Liver (tissue), 9 donors: Measurements from ENCODE around the gene C6orf89. TPM values are rescaled to one million over a fixed set of nuclear protein-coding genes. Genes with fewer than 3 reads are reported as not detected.
A peak's percentile ranks its signal among the peaks of the same experiment; 100 is the strongest.

ENCODE experiments used
- DNase-seq: peaks from one replicate; pipeline ENCODE4 v3.0.0-alpha.2; 2017; ENCODE audit warnings: low spot score
- H3K27ac ChIP-seq, 2 donors: one replicate each; pipeline ENCODE4 v1.7.0; 2013; ENCODE audit warnings: inconsistent platforms in 2 of 2, low read length in 2 of 2, control low read depth in 1 of 2, low read depth in 1 of 2, mild to moderate bottlenecking in 1 of 2
- H3K27me3 ChIP-seq, 4 donors: one replicate each; pipeline versions ENCODE4 v1.6.1 to v1.7.0; 2013; ENCODE audit warnings: low read length in 3 of 4, inconsistent platforms in 1 of 4, mild to moderate bottlenecking in 1 of 4, moderate library complexity in 1 of 4; ENCODE audit not compliant: control insufficient read depth in 4 of 4, insufficient read depth in 4 of 4
- H3K36me3 ChIP-seq, 4 donors: one replicate each; pipeline versions ENCODE4 v1.6.1 to v1.7.0; 2013; ENCODE audit warnings: low read length in 3 of 4, mild to moderate bottlenecking in 3 of 4, low read depth in 1 of 4, moderate library complexity in 1 of 4; ENCODE audit not compliant: control insufficient read depth in 4 of 4, insufficient read depth in 3 of 4
- H3K4me1 ChIP-seq, 4 donors: one replicate each; pipeline versions ENCODE4 v1.6.1 to v1.7.0; 2013; ENCODE audit warnings: low read length in 3 of 4, mild to moderate bottlenecking in 3 of 4, moderate library complexity in 1 of 4; ENCODE audit not compliant: control insufficient read depth in 4 of 4, insufficient read depth in 4 of 4
- H3K4me3 ChIP-seq, 3 donors: one replicate each; pipeline versions ENCODE4 v1.6.1 to v1.7.0; 2013; ENCODE audit warnings: low read length in 3 of 3, control low read depth in 1 of 3, low read depth in 1 of 3, mild to moderate bottlenecking in 1 of 3
- H3K9ac ChIP-seq, 2 donors: one replicate each; pipeline ENCODE4 v1.7.0; 2013; ENCODE audit warnings: low read length in 2 of 2, mild to moderate bottlenecking in 2 of 2, moderate library complexity in 2 of 2, control low read depth in 1 of 2, low read depth in 1 of 2
- H3K9me3 ChIP-seq, 4 donors: one replicate each; pipeline versions ENCODE4 v1.6.1 to v1.7.0; 2013; ENCODE audit warnings: low read length in 3 of 4; ENCODE audit not compliant: control insufficient read depth in 4 of 4
- EGR1 ChIP-seq, 2 donors: IDR thresholded peaks; 2 replicates each; pipeline ENCODE4 v1.6.1; 2016 to 2018; ENCODE audit warnings: antibody characterized with exemption in 2 of 2, low read depth in 2 of 2
- FOXA1 ChIP-seq: IDR thresholded peaks from 2 replicates; pipeline ENCODE4 v1.6.1; 2016; ENCODE audit warnings: antibody characterized with exemption
- FOXA2 ChIP-seq: IDR thresholded peaks from 2 replicates; pipeline ENCODE4 v1.6.1; 2016; ENCODE audit warnings: antibody characterized with exemption
- GABPA ChIP-seq, 2 donors: IDR thresholded peaks in 1 of 2; conservative IDR thresholded peaks in 1 of 2; 2 replicates each; pipeline ENCODE4 v1.6.1; 2016; ENCODE audit warnings: antibody characterized with exemption in 2 of 2, mild to moderate bottlenecking in 1 of 2, moderate library complexity in 1 of 2
- HNF4A ChIP-seq, 2 donors: conservative IDR thresholded peaks; 2 replicates each; pipeline ENCODE4 v1.6.1; 2016; ENCODE audit warnings: antibody characterized with exemption in 2 of 2, mild to moderate bottlenecking in 2 of 2
- JUND ChIP-seq, 2 donors: IDR thresholded peaks; 2 replicates each; pipeline ENCODE4 v1.6.1; 2016; ENCODE audit warnings: antibody characterized with exemption in 2 of 2
- RAD21 ChIP-seq, 2 donors: IDR thresholded peaks; 2 replicates each; pipeline ENCODE4 v1.6.1; 2016; ENCODE audit warnings: antibody characterized with exemption in 2 of 2, mild to moderate bottlenecking in 2 of 2
- RXRA ChIP-seq, 2 donors: IDR thresholded peaks; 2 replicates each; pipeline ENCODE4 v1.6.1; 2017 to 2018; ENCODE audit warnings: antibody characterized with exemption in 2 of 2, mild to moderate bottlenecking in 1 of 2
- SP1 ChIP-seq: IDR thresholded peaks from 2 replicates; pipeline ENCODE4 v1.6.1; 2018; ENCODE audit warnings: antibody characterized with exemption, mild to moderate bottlenecking
- TAF1 ChIP-seq: conservative IDR thresholded peaks from 2 replicates; pipeline ENCODE4 v1.6.1; 2016; ENCODE audit warnings: antibody characterized with exemption, mild to moderate bottlenecking
- YY1 ChIP-seq: IDR thresholded peaks from 2 replicates; pipeline ENCODE4 v1.6.1; 2016; ENCODE audit warnings: antibody characterized with exemption, mild to moderate bottlenecking
- WGBS: extraction: QIAGEN DNeasy Blood & Tissue Kit; methylation state at CpG from one replicate; pipeline ENCODE4 v1.1.7; 2013; 5-methylcytosine and 5-hydroxymethylcytosine counted together
- polyA plus RNA-seq, 2 donors: library from polyadenylated mRNA; stranded (reverse) in 1 of 2; unstranded in 1 of 2; fragments of 200-250 nt in 1 of 2; fragments of >200 nt in 1 of 2; fragmentation: Nextera tagmentation in 1 of 2; extraction: Ambion mirVana in 1 of 2; gene quantifications; one replicate each; pipeline versions ENCODE4 v1.2.1 to v1.2.3, GENCODE V29; 2013 to 2015
- total RNA-seq, 2 donors: library from RNA; depleted of rRNA; stranded (reverse); fragments of >200 nt; gene quantifications; one replicate each; pipeline ENCODE4 v1.2.3, GENCODE V29; 2014
- TF ChIP-seq, protein P1 (sequence below): IDR thresholded peaks from 2 replicates; pipeline ENCODE4 v1.6.1; 2016; ENCODE audit warnings: antibody characterized with exemption
- TF ChIP-seq, protein P2 (sequence below): IDR thresholded peaks from 2 replicates; pipeline ENCODE4 v1.6.1; 2016; ENCODE audit warnings: antibody characterized with exemption
- TF ChIP-seq, protein P3 (sequence below): IDR thresholded peaks from 2 replicates; pipeline ENCODE4 v1.6.1; 2016; ENCODE audit warnings: antibody characterized with exemption
- TF ChIP-seq, protein P4 (sequence below): IDR thresholded peaks from 2 replicates; pipeline ENCODE4 v1.6.1; 2016; ENCODE audit warnings: antibody characterized with exemption, mild to moderate bottlenecking
- donor health status: healthy.
- donor health status: healthy.
- donor health status: healthy.
- donor health status: healthy.
- donor health status: healthy.

C6orf89 gene
- total and polyA plus RNA-seq, 4 donors = 14.0 to 27.2 (median 21.0) TPM

GRCh38 chr6:36837022-36837339 lies 48.8 kb upstream of the C6orf89 start:
- Histone ChIP-seq H3K27me3 (peaks cover 0 to 6% (median 2%) of the 10 kb centered on the region in 4 donors), H3K9me3 (no peaks in the 10 kb centered on the region), H3K27ac (no peak overlapping the region), H3K4me3 (no peak overlapping the region), H3K36me3 (no peaks in the 10 kb centered on the region), H3K9ac (no peak overlapping the region), H3K4me1 (peaks cover 6 to 19% (median 11%) of the 10 kb centered on the region in 4 donors)
- DNase-seq = no peak
- TF ChIP-seq RAD21 (IDR thresholded peaks at IDR 0.05) = no peak
- no peak for TF ChIP-seq JUND (IDR thresholded peaks at IDR 0.05)
- TF ChIP-seq SP1 = no peak
- no peak for TF ChIP-seq FOXA2
- TF ChIP-seq, protein P1, sequence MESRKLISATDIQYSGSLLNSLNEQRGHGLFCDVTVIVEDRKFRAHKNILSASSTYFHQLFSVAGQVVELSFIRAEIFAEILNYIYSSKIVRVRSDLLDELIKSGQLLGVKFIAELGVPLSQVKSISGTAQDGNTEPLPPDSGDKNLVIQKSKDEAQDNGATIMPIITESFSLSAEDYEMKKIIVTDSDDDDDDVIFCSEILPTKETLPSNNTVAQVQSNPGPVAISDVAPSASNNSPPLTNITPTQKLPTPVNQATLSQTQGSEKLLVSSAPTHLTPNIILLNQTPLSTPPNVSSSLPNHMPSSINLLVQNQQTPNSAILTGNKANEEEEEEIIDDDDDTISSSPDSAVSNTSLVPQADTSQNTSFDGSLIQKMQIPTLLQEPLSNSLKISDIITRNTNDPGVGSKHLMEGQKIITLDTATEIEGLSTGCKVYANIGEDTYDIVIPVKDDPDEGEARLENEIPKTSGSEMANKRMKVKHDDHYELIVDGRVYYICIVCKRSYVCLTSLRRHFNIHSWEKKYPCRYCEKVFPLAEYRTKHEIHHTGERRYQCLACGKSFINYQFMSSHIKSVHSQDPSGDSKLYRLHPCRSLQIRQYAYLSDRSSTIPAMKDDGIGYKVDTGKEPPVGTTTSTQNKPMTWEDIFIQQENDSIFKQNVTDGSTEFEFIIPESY = no peak
- no peak for TF ChIP-seq HNF4A (conservative IDR thresholded peaks at IDR 0.05)
- 79% methylated on average over 2 of the region's 2 CpGs for WGBS

DNA sequence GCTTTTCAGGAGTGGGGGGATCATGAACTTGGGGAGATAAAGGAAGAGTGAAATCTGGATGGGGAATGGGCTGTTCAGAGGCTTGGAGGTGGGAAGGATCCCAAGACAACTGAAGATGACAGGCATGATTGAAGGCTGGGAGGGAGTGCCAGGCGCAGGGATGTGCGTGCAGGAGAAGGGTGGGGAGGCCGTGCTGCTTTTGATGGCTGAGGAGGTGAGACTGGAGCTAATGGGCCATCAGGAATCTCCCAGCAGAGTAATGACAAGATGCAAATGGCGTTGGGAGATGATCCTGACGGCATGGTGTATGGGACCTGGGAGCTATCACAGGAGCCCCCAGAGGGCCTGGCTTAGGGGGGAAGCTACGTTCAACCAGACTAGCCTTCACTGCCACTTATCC lies 48.1 kb upstream of the C6orf89 start:
- WGBS = 97% methylated on average over 6 of the region's 6 CpGs
- TF ChIP-seq EGR1 (IDR thresholded peaks at IDR 0.05; ENCODE audit: low read depth in 2 of 2) = no peak
- TF ChIP-seq SP1 = no peak
- TF ChIP-seq FOXA2 = no peak
- TF ChIP-seq JUND (IDR thresholded peaks at IDR 0.05) = no peak
- TF ChIP-seq, protein P1 = no peak
- TF ChIP-seq TAF1 = no peak
- H3K27me3 ChIP-seq = peaks cover 0 to 6% (median 2%) of the 10 kb centered on the region in 4 donors

DNA sequence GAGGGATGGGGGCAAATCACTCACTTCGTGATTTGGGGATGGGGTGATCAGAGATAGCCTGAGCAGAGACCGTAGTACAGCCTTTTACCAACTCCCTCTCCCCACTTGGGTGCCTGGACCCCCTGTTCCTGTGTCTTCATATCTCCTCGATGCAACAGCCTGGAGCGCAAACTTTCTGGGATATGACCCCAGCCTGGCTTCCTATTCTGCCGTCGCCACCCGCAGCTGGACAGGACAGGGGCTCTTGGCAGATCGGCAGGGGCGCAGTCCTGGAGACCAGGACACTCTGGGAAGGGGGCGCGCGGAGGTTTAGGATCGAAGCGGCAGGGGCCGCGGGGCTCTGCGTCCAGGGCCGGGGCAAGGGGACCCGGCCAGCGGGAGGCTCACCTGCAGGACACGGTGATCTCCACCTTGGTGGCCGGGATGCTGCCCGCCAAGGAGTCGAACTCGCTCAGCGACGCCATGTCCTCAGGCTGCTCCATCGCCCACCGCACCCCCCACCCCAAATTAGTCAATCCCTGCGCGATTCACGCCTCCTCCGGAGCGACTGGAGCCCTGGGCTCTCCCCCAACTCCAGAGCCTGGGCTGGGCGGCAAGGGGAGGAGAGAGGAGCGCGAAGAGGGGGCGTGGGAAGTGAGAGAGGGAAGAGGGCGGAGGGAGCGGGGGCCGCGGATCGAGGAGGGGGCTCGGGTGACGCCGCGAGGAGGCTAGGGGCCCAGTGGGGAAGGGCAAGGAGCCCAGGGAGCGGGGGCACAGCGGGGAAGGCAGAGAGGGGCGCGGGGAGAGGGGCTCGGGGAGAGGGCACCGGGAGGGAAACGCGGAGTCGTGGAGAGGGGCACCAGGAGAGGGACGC lies 46.6 kb upstream of the C6orf89 start, which contains the start of gene CPNE5:
Gene CPNE5, minus strand, starts transcription at position 549 of the 853 bp plus-strand sequence. Its CDS starts 67 bp downstream, at position 482.
- Histone ChIP-seq H3K9ac (no peak within 1 kb of the TSS), H3K27me3 (peaks cover 0 to 6% (median 2%) of the 10 kb centered on the region in 4 donors), H3K27ac (no peak within 1 kb of the TSS), H3K36me3 (no peaks in the 10 kb centered on the region), H3K9me3 (no peaks in the 10 kb centered on the region), H3K4me1 (peaks cover 6 to 19% (median 11%) of the 10 kb centered on the region in 4 donors), H3K4me3 (peak within 1 kb of the TSS in 1 of 3 donors; percentile 53)
- DNase-seq = no peak
- 10% methylated on average over 57 of the region's 57 CpGs for WGBS
- TF ChIP-seq YY1 (no peak), GABPA (IDR thresholded peaks at IDR 0.05 in 1 of 2, conservative IDR thresholded peaks at IDR 0.05 in 1 of 2) (no peak), EGR1 (IDR thresholded peaks at IDR 0.05; ENCODE audit: low read depth in 2 of 2) (no peak), FOXA1 (no peak), FOXA2 (no peak), HNF4A (conservative IDR thresholded peaks at IDR 0.05) (no peak), RXRA (IDR thresholded peaks at IDR 0.05) (no peak)
- TF ChIP-seq, protein P2, sequence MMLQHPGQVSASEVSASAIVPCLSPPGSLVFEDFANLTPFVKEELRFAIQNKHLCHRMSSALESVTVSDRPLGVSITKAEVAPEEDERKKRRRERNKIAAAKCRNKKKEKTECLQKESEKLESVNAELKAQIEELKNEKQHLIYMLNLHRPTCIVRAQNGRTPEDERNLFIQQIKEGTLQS = no peak
- TF ChIP-seq, protein P1 = no peak
- TF ChIP-seq, protein P3, sequence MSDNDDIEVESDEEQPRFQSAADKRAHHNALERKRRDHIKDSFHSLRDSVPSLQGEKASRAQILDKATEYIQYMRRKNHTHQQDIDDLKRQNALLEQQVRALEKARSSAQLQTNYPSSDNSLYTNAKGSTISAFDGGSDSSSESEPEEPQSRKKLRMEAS = no peak
- TF ChIP-seq, protein P4, sequence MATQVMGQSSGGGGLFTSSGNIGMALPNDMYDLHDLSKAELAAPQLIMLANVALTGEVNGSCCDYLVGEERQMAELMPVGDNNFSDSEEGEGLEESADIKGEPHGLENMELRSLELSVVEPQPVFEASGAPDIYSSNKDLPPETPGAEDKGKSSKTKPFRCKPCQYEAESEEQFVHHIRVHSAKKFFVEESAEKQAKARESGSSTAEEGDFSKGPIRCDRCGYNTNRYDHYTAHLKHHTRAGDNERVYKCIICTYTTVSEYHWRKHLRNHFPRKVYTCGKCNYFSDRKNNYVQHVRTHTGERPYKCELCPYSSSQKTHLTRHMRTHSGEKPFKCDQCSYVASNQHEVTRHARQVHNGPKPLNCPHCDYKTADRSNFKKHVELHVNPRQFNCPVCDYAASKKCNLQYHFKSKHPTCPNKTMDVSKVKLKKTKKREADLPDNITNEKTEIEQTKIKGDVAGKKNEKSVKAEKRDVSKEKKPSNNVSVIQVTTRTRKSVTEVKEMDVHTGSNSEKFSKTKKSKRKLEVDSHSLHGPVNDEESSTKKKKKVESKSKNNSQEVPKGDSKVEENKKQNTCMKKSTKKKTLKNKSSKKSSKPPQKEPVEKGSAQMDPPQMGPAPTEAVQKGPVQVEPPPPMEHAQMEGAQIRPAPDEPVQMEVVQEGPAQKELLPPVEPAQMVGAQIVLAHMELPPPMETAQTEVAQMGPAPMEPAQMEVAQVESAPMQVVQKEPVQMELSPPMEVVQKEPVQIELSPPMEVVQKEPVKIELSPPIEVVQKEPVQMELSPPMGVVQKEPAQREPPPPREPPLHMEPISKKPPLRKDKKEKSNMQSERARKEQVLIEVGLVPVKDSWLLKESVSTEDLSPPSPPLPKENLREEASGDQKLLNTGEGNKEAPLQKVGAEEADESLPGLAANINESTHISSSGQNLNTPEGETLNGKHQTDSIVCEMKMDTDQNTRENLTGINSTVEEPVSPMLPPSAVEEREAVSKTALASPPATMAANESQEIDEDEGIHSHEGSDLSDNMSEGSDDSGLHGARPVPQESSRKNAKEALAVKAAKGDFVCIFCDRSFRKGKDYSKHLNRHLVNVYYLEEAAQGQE = no peak

More for the DNA sequence above, 48.1 kb upstream of the C6orf89 start:
- peaks cover 6 to 19% (median 11%) of the 10 kb centered on the region in 4 donors for H3K4me1 ChIP-seq
- H3K4me3 ChIP-seq = no peak overlapping the region
- no peaks in the 10 kb centered on the region for H3K9me3 ChIP-seq
- no peak overlapping the region for H3K9ac ChIP-seq
- H3K27ac ChIP-seq = no peak overlapping the region
- no peak for DNase-seq
- no peaks in the 10 kb centered on the region for H3K36me3 ChIP-seq
